HG03196 (cell line): ENCODE data around the gene ANKUB1.

Experiments used
- ATAC-seq: cut with Tn5 transposase; IDR thresholded peaks from one replicate; pipeline ENCODE4 v1.9.1; 2021; ENCODE audit not compliant: unreplicated experiment

ANKUB1 gene

DNA sequence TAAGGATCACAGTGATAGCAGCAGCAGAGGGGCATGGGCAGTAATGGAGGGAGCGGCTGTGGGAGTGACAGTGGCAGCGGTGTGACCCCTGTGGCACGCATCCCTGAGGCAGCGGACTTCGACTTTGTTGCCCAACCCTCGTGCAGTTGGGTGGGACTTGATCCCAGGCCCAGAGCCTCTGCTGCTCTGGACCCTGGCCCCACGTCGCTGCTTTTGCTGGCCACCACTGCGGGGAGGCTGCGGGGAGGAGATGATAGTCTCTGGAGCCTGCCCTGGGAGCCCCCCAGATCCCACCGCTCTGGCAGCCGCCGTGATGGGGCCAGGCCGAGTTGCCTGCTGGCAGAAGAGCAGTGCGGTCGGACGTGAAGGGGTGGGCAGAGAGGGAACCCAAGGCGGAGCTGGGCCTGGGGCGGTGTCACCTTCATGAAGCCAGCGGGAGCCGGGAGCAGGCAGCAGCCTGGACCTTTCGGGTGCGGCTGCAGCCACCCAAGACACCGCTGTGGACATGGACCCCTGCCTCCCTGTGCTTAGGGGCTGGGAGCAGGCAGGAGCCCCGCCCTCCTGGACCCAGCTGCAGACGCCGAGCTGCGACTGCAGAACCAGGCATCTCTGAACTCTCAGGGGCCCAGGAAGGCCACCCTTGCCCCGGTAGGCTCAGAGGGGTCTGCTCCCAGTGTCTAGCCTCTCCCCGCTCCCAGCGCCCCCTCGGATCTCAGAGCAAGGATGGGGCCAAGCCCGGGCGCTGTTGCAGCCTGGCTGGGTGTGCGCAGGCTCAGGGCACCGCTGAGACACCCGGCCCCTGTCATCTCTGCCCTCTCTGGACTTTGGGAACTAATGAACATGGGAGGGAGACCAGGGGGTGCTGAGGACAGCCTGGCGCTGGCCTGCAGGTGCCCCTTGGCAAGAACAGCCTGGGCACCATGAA lies 78.4 kb downstream of the ANKUB1 start:
- no peak for ATAC-seq
